Right hindlimb (tissue), 1 donor: ENCODE data around the gene LCN2.

ENCODE experiments used
- DNase-seq: peaks from one replicate; pipeline ENCODE4 v3.0.0-alpha.2; 2018

The LCN2 gene

GRCh38 chr9:128115187-128116103, 33.8 kb upstream of the LCN2 start:
- peak; percentile 19 for DNase-seq

- peak; percentile 12 for DNase-seq
Observed at GRCh38 chr9:128116104-128117083, 32.9 kb upstream of the LCN2 start.

GRCh38 chr9:128117613-128118471, 31.4 kb upstream of the LCN2 start:
- DNase-seq: peak; percentile 94

GRCh38 chr9:128118472-128118857, 30.8 kb upstream of the LCN2 start:
- no peak for DNase-seq

- DNase-seq: peak; percentile 42
Observed at GRCh38 chr9:128118971-128119665, 30.1 kb upstream of the LCN2 start.

- peak; percentile 16 for DNase-seq
Observed at GRCh38 chr9:128120061-128120740, 29.1 kb upstream of the LCN2 start.

- peak; percentile 14 for DNase-seq
Observed at GRCh38 chr9:128120741-128121465, 28.4 kb upstream of the LCN2 start.

GRCh38 chr9:128121466-128121810, 27.8 kb upstream of the LCN2 start:
- DNase-seq: no peak

- DNase-seq: peak; percentile 17
Observed at GRCh38 chr9:128121924-128122808, 27.1 kb upstream of the LCN2 start.

GRCh38 chr9:128122809-128123175, 26.5 kb upstream of the LCN2 start:
- peak; percentile 19 for DNase-seq

- peak; percentile 10 for DNase-seq
Observed at GRCh38 chr9:128123451-128124080, 25.7 kb upstream of the LCN2 start.

GRCh38 chr9:128124451-128124850, 24.8 kb upstream of the LCN2 start:
- no peak for DNase-seq

- peak; percentile 64 for DNase-seq
Observed at GRCh38 chr9:128124873-128125579, 24.2 kb upstream of the LCN2 start.

GRCh38 chr9:128125580-128126354, 23.5 kb upstream of the LCN2 start:
- peak; percentile 22 for DNase-seq

GRCh38 chr9:128127568-128127989, 21.7 kb upstream of the LCN2 start, which contains the start of gene PTGES2:
Gene PTGES2, minus strand, starts transcription at chr9:128127729. Its CDS starts 12 bp downstream, at chr9:128127717.
- DNase-seq: peak; percentile 91

- DNase-seq: peak; percentile 94
Observed at GRCh38 chr9:128127990-128128835, 21.0 kb upstream of the LCN2 start.
